Measurements from ENCODE around the gene PCYOX1L.

PCYOX1L gene

GRCh38 chr5:149418910-149419531, 61.2 kb downstream of the PCYOX1L start:
- no peak for DNase-seq (ENCODE audit: low read depth in 2 of 3, low spot score in 2 of 3)
